GM18511 (cell line): ENCODE data around the gene OR10H5.
"Not testable (repeated sequence)": the region's sequence is repeated elsewhere in the genome, so short reads cannot be mapped to it uniquely, and the experiment has no call there.

Source experiments
- ATAC-seq: cut with Tn5 transposase; IDR thresholded peaks from one replicate; pipeline ENCODE4 v1.9.1; 2021; ENCODE audit warnings: mild to moderate bottlenecking, moderate library complexity; ENCODE audit not compliant: unreplicated experiment

The OR10H5 gene

GRCh38 chr19:15787611-15788155 lies at the start of gene OR10H5:
TSS of gene OR10H5 (plus strand) at chr19:15787661. CDS start at chr19:15794049, 6,388 bp downstream.
- no peak for ATAC-seq

DNA sequence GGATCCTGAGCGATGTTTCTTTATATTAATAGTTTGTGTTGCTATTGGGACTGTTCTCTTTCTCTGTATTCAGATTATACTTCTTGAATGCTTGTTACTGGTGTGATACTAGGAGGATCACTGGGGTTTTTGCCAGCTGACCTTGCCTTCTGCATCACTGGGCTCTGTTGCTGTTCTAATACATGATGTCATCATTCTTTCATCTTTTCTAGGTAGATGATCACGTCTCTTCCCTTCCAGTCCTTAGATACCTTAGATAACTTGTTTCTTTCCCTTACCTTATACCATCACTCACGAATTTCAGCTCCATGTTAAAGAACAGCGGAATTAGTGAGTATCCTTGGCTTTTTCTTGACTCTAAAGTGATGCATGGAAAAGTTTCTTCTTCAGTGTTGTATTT lies 49.7 kb upstream of the OR10H5 start, which contains the start of gene OR10H3:
TSS of gene OR10H3 (plus strand) at position 264 of the 400 bp plus-strand sequence. CDS start 3,408 bp downstream, outside the sequence.
- no peak for ATAC-seq

- no peak for ATAC-seq
Measured at GRCh38 chr19:15740785-15741184, 46.7 kb upstream of the OR10H5 start.

DNA sequence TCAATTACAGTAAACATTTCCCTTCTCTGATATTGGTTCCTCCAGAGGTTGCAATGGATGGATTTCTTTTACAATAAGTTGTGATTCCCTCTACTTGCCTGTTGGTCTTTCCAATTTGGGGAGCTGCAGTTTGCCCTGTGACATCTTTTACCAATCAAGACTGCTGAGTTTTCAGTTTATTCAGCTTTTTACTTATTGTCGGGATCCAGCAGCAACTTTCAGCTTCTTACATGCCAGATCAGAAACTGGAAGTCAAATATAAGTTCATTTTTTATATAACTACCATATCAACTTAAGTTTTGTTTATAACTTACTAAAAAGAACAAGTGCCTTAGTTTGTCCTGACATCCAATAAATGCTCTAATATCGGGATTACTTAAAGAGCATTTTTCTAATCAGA lies 39.2 kb upstream of the OR10H5 start:
- no peak for ATAC-seq

DNA sequence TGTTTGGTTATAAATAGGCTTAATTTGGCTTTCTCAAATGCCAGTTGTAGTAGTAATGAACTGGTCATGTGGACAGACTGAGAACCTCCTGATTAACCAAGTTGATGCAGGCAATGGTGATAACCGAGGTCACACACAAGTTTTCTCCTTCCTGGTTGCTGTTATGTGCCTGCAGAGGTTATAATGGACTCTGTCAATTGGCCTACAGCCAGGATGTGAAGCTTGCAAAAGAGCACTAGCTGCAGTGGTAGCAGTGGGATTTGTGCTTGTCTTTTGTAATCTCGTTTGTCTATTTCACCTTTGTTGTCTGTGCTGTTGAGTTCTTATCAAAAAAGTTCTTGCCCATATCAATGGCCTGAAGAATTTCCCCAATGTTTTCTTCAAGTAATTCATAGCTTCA lies 29.1 kb upstream of the OR10H5 start:
- ATAC-seq: no peak

DNA sequence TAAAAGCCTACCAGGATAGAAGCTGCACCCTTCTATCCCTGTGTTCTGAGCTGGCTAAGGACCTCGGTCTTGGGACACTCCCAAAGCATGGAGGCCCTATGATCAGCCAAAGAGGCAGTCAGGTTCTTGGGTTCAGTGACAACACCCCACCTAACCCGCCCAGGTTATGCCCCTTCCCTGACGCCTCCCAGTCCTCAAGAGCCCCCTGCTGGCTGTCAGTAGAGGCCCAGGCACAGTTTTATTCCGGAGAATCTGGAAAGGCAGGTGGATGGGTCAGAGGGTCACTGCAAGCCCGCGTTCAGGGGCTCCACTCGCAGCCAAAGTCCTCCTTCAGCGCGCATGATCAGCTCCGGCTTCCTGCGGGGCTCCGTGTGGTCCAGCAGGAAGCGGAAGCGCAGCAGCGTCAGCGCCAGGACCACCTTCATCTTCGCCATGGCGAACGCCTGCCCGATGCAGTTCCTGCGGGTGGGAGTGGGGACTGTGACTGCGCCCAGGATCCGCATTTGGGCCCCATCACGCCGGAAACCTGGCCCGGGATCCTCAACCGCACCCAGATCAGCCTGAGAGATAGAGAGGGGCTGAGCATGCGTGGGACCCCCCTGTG lies 27.4 kb upstream of the OR10H5 start:
- ATAC-seq: no peak

- no peak for ATAC-seq
Measured at GRCh38 chr19:15769586-15769985, 17.9 kb upstream of the OR10H5 start.

GRCh38 chr19:15774159-15774558 lies 13.3 kb upstream of the OR10H5 start:
- not testable (repeated sequence) for ATAC-seq

- no peak for ATAC-seq
Measured at GRCh38 chr19:15775249-15775648, 12.2 kb upstream of the OR10H5 start.

DNA sequence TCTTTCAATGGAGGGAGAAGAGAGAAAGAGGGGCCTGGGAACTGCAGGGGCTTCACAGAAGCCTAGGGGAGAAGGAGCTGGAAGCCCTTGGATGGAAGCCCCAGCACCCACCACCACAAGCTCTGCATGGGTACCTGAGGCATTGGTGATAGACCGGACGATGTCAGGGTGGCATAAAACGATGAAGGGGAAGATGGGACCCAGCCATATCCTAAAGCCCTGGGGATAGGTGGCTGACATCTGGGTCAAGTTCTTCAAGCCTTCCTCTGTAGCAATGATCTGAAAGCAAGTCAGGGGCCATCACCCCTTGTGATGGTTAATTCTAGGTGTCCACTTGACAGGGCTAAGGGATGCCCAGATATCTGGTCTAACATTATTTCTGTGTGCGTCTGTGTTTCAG lies 11.2 kb upstream of the OR10H5 start:
- ATAC-seq: no peak

GRCh38 chr19:15776991-15777970 lies 10.2 kb upstream of the OR10H5 start:
- no peak for ATAC-seq

DNA sequence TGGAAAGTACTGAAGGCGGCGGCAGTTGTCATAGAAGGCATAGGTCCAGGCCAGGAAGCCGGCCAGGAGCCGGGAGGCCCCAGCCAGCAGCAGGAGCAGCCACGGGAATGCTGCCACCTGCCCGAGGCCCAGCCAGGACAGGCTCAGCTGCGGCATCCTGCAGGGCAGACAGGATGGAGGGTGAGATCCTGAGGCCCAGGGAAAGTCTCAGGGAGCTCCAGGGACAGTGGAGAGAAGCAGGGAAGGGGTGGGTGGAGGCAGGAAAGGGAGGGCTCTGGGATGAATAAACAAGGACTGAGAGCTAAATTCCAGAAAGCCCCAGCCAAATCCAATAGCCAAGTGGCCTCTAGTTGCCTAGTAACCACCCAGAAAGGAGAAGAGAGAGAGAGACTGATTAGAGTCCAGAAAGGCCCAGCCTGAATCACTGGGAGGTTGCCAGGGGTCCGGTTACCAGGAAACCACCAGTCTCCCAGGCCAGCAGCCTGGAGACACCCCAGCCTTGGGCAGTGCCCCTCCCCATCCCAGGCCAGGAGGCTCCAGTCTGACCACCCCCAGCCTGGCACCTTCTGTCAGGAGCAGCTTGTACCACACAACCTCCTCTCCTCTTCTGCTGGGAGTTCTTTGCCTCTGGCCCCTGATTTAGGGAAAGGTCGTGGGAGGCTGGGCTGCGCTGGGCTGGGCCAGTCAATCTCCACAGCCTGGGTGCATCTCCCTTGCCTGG lies 7.5 kb upstream of the OR10H5 start:
- no peak for ATAC-seq

GRCh38 chr19:15780610-15781418 lies 6.6 kb upstream of the OR10H5 start:
- no peak for ATAC-seq

DNA sequence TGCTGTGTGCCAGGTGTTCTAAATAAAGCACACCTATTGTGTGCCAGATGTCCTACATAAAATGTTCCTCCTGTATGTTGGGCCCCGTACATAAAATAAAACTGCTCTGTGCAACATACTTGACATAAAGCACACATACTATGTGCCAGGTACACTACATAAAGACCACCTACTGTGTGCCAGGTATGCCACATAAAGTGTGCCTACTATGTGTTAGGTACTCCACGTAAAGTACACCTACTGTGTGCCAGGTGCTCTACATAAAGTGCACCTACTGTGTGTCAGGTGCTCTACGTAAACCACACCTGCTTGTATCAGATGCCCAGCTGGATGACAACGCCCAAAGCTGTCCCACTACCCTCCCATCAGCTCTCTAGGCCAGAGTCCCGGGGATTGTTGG lies 5.8 kb upstream of the OR10H5 start:
- no peak for ATAC-seq

GRCh38 chr19:15782211-15782610 lies 5.2 kb upstream of the OR10H5 start:
- ATAC-seq: no peak

GRCh38 chr19:15782896-15783295 lies 4.6 kb upstream of the OR10H5 start:
- ATAC-seq: not testable (repeated sequence)

GRCh38 chr19:15788594-15789270 lies 1.3 kb downstream of the OR10H5 start:
- ATAC-seq: no peak

- no peak for ATAC-seq
Measured at GRCh38 chr19:15790096-15790495, 2.6 kb downstream of the OR10H5 start.

GRCh38 chr19:15794279-15794678 lies 6.8 kb downstream of the OR10H5 start:
- ATAC-seq: not testable (repeated sequence)

DNA sequence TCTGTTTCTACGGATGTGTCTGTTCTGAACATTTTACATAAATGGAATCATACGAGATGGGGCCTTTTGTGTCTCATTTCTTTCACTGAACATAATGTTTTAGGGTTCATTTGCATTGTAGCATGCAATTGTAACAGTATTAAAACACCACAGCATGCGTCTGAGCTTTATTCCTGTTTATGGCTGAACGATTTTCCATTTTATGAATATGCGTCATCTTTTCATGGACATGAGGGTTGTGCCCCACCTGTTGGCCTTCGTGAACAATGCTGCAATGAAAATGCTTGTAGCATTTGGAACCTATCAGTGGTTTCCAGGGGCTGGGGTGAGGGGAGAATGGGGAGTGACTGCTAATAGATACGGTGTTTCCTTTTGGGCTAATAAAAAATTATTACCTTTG lies 22.9 kb downstream of the OR10H5 start:
- ATAC-seq: no peak
